Ascending aorta (tissue), 2 donors: ENCODE results near the gene EGFL7. TPM values are rescaled to one million over a fixed set of nuclear protein-coding genes. Genes with fewer than 3 reads are reported as not detected.
A peak's percentile ranks its signal among the peaks of the same experiment; 100 is the strongest.

Experiments
- DNase-seq, 2 donors: peaks; one replicate each; pipeline ENCODE4 v3.0.0-alpha.2; 2019; ENCODE audit warnings: low spot score in 2 of 2
- H3K27ac ChIP-seq, 2 donors: fragments of 200-600 bp; sonication (generic); one replicate each; pipeline ENCODE4 v1.5.1; 2016 to 2017; ENCODE audit warnings: mild to moderate bottlenecking in 1 of 2
- H3K27me3 ChIP-seq: fragments of 200-600 bp; sonication (generic); one replicate; pipeline ENCODE4 v1.5.1; 2017
- H3K36me3 ChIP-seq, 2 donors: fragments of 200-600 bp; sonication (generic); one replicate each; pipeline ENCODE4 v1.5.1; 2016
- H3K4me1 ChIP-seq, 2 donors: fragments of 200-600 bp; sonication (generic); one replicate each; pipeline ENCODE4 v1.5.1; 2016 to 2017; ENCODE audit warnings: mild to moderate bottlenecking in 1 of 2
- H3K4me3 ChIP-seq, 2 donors: fragments of 200-600 bp; sonication (generic); one replicate each; pipeline ENCODE4 v1.5.1; 2016 to 2017; ENCODE audit warnings: mild to moderate bottlenecking in 1 of 2
- H3K9me3 ChIP-seq, 2 donors: fragments of 200-600 bp; sonication (generic); one replicate each; pipeline ENCODE4 v1.5.1; 2016
- CTCF ChIP-seq, 3 experiments: fragments of 200-600 bp in 2 of 3; fragments of 450-650 bp in 1 of 3; sonication (generic) in 2 of 3; IDR thresholded peaks; one replicate each; pipeline ENCODE4 v1.5.1; 2016 to 2019; ENCODE audit warnings: antibody characterized with exemption in 3 of 3, mild to moderate bottlenecking in 1 of 3, moderate library complexity in 1 of 3
- intact Hi-C: fragments of 100-400 bp; cut with DNase I; formaldehyde crosslinking; loops from one replicate; pipeline ENCODE4 v1.15.1; 2023
- total RNA-seq: library from RNA; depleted of rRNA; stranded (reverse); fragments of >200 nt; gene quantifications from one replicate; pipeline ENCODE4 v1.1.0, GENCODE V29; 2016

Gene EGFL7
- total RNA-seq, 1 donor from 2014 or later, result 443 TPM

GRCh38 chr9:136616307-136616635 lies 46.4 kb upstream of the EGFL7 start:
- no peaks in the 10 kb centered on the region for H3K9me3 ChIP-seq
- H3K27me3 ChIP-seq, result no peaks in the 10 kb centered on the region
- H3K36me3 ChIP-seq, result no peaks in the 10 kb centered on the region
- intact Hi-C loops, result no loop called here
- no peak overlapping the region for H3K4me3 ChIP-seq
- no peak for DNase-seq
- no peak for TF ChIP-seq CTCF (IDR thresholded peaks at IDR 0.05)
- H3K4me1 ChIP-seq, result peaks cover 0 to 4% of the 10 kb centered on the region in 2 donors
- H3K27ac ChIP-seq, result no peak overlapping the region

DNA sequence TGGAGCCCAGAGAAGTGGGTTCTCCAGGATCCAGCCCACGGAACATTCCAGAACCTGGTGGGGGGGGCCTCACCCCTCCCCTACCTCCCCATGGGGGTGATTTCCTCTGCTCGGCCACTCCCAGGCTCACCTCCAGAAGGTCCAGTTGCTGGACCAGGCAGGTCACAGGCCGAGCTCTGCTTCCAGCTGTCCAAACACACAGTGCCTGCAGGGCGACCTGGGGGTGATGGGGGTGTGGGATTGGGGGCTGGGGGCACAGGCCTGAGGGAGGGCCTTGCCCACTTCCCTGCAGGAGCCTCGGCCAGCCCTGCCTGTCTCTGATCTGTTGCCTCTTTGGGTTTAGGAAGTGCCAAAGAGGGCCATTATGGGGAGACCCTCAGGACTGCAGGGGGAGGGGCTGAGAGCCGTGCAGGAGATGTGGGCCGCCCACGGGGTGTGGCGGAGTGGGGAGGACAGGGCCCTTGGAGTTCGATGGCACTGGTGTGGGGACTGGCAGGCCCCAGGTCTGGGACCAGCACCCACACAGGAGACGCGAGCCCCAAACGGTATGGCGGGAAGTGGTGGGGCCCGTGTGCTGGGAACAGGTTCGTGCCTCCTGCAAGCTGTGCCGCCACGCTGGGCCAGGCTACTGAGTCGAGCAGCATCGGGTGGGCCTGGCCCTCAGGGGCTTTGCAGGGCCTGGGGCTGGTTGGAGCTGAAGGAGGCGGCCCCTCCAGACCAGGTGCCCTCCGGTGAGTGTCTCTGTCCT lies 45.6 kb upstream of the EGFL7 start:
- no peak overlapping the region for H3K4me3 ChIP-seq
- peaks cover 0 to 4% of the 10 kb centered on the region in 2 donors for H3K4me1 ChIP-seq
- H3K27me3 ChIP-seq, result no peaks in the 10 kb centered on the region
- DNase-seq, result no peak
- no peaks in the 10 kb centered on the region for H3K9me3 ChIP-seq
- H3K27ac ChIP-seq, result no peak overlapping the region
- no peaks in the 10 kb centered on the region for H3K36me3 ChIP-seq
- no peak for TF ChIP-seq CTCF (IDR thresholded peaks at IDR 0.05)
- intact Hi-C loops, result no loop called here

- peaks cover 0 to 4% of the 10 kb centered on the region in 2 donors for H3K4me1 ChIP-seq
- H3K36me3 ChIP-seq, result no peaks in the 10 kb centered on the region
- no peak overlapping the region for H3K4me3 ChIP-seq
- no peaks in the 10 kb centered on the region for H3K27me3 ChIP-seq
- no peak for DNase-seq
- no peak overlapping the region for H3K27ac ChIP-seq
- intact Hi-C loops, result no loop called here
- TF ChIP-seq CTCF (IDR thresholded peaks at IDR 0.05), result no peak
- H3K9me3 ChIP-seq, result no peaks in the 10 kb centered on the region
Measured at GRCh38 chr9:136617746-136618579, 44.8 kb upstream of the EGFL7 start.

- TF ChIP-seq CTCF (IDR thresholded peaks at IDR 0.05), result no peak
- Histone ChIP-seq H3K4me3 (no peak overlapping the region), H3K4me1 (peaks cover under 1 to 4% of the 10 kb centered on the region in 2 donors), H3K27me3 (no peaks in the 10 kb centered on the region), H3K36me3 (no peaks in the 10 kb centered on the region), H3K9me3 (no peaks in the 10 kb centered on the region), H3K27ac (no peak overlapping the region)
- peak in 1 of 2 donors; percentile 42 for DNase-seq
- intact Hi-C loops, result no loop called here
Measured at GRCh38 chr9:136618580-136619547, 43.9 kb upstream of the EGFL7 start.

GRCh38 chr9:136619742-136620440 lies 42.8 kb upstream of the EGFL7 start:
- intact Hi-C loops, result no loop called here
- no peaks in the 10 kb centered on the region for H3K36me3 ChIP-seq
- peak; percentile 46 to 80 for DNase-seq
- no peak overlapping the region for H3K4me3 ChIP-seq
- no peaks in the 10 kb centered on the region for H3K27me3 ChIP-seq
- TF ChIP-seq CTCF (IDR thresholded peaks at IDR 0.05), result no peak
- no peak overlapping the region for H3K27ac ChIP-seq
- H3K9me3 ChIP-seq, result no peaks in the 10 kb centered on the region
- peaks cover 7 to 11% of the 10 kb centered on the region in 2 donors for H3K4me1 ChIP-seq
